Measurements from ENCODE around the gene TSPYL4. TPM values are rescaled to one million over a fixed set of nuclear protein-coding genes. Genes with fewer than 3 reads are reported as not detected.

The TSPYL4 gene
- total RNA-seq, 1 donor from 2014 or later: 25.8 TPM

DNA sequence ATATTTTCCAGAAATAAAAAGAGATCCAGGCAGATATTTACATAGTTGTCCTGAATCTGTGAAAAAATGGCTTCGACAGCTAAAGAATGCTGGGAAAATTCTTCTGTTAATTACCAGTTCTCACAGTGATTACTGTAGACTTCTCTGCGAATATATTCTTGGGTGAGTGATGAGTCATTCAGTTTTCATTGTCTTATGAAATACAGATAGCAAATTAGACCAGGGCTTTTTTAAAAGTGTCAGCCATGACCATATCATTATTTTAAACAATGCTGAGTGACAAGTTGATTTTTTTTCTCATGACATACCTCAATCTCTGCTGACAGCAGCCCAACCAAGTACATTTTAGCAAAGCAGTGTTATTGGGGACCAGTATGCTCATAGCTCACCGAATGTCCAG is 32.8 kb downstream of the TSPYL4 start:
- no peak overlapping the region for H3K9ac ChIP-seq (ENCODE audit: low read length)
- no peak for FAIRE-seq
- H2AFZ ChIP-seq (ENCODE audit: low read depth, low read length): no peak overlapping the region
- no peak for TF ChIP-seq EZH2 (IDR thresholded peaks at IDR 0.05; ENCODE audit: insufficient read depth, low read length)
- TF ChIP-seq, protein P1, sequence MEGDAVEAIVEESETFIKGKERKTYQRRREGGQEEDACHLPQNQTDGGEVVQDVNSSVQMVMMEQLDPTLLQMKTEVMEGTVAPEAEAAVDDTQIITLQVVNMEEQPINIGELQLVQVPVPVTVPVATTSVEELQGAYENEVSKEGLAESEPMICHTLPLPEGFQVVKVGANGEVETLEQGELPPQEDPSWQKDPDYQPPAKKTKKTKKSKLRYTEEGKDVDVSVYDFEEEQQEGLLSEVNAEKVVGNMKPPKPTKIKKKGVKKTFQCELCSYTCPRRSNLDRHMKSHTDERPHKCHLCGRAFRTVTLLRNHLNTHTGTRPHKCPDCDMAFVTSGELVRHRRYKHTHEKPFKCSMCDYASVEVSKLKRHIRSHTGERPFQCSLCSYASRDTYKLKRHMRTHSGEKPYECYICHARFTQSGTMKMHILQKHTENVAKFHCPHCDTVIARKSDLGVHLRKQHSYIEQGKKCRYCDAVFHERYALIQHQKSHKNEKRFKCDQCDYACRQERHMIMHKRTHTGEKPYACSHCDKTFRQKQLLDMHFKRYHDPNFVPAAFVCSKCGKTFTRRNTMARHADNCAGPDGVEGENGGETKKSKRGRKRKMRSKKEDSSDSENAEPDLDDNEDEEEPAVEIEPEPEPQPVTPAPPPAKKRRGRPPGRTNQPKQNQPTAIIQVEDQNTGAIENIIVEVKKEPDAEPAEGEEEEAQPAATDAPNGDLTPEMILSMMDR (IDR thresholded peaks at IDR 0.05; ENCODE audit: insufficient read depth, low read depth, low read length): no peak
- H3K79me2 ChIP-seq (ENCODE audit: insufficient read depth, low read length): no peaks in the 10 kb centered on the region
- Mint-ChIP-seq H3K9me3 (ENCODE audit: unreplicated experiment) (no peaks in the 10 kb centered on the region), H3K4me3 (ENCODE audit: unreplicated experiment) (no peak overlapping the region), H3K4me1 (ENCODE audit: low read depth, unreplicated experiment) (peaks cover 34% of the 10 kb centered on the region), H3K36me3 (ENCODE audit: low read depth, unreplicated experiment) (no peaks in the 10 kb centered on the region), H3K27ac (ENCODE audit: unreplicated experiment) (peak overlapping the region; percentile 8), H3K27me3 (ENCODE audit: low read depth, unreplicated experiment) (no peaks in the 10 kb centered on the region)
- no peak overlapping the region for H3K4me2 ChIP-seq (ENCODE audit: low read length)
- H3K27me3 ChIP-seq (ENCODE audit: insufficient read depth, low read length): no peaks in the 10 kb centered on the region
- no peaks in the 10 kb centered on the region for H3K9me3 ChIP-seq (ENCODE audit: insufficient read depth, low read depth, low read length)
- H3K4me3 ChIP-seq (ENCODE audit: insufficient read depth, low read depth, low read length): no peak overlapping the region
- DNase-seq (ENCODE audit: low read depth): peak; percentile 22
- H3K27ac ChIP-seq (ENCODE audit: low read depth, low read length): no peak overlapping the region
- no peaks in the 10 kb centered on the region for H3K36me3 ChIP-seq (ENCODE audit: insufficient read depth, low read length)
- no peaks in the 10 kb centered on the region for H4K20me1 ChIP-seq (ENCODE audit: insufficient read depth, low read length)
- H3K4me1 ChIP-seq (ENCODE audit: insufficient read depth, low read length): no peaks in the 10 kb centered on the region

DNA sequence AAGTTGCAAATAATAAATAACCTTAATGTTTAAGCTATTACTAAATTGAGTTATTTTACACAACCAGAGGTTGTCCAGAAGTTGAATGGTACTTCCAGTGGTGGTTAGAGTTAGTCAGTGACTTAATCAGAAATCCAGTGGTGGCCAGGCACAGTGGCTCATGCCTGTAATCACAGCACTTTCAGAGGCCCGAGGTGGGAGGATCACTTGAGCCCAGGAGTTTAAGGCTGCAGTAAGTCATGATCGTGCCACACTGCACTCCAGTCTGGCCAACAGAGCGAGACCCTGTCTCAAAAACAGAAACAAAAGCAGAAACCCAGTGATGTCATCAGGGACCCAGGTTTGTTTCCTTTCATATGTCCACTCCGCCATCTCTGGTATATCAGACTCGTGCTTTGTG is 35.0 kb downstream of the TSPYL4 start:
- Histone ChIP-seq H4K20me1 (ENCODE audit: insufficient read depth, low read length) (no peaks in the 10 kb centered on the region), H3K4me3 (ENCODE audit: insufficient read depth, low read depth, low read length) (no peak overlapping the region), H2AFZ (ENCODE audit: low read depth, low read length) (no peak overlapping the region), H3K27me3 (ENCODE audit: insufficient read depth, low read length) (no peaks in the 10 kb centered on the region), H3K36me3 (ENCODE audit: insufficient read depth, low read length) (no peaks in the 10 kb centered on the region), H3K4me2 (ENCODE audit: low read length) (no peak overlapping the region), H3K9me3 (ENCODE audit: insufficient read depth, low read depth, low read length) (no peaks in the 10 kb centered on the region), H3K27ac (ENCODE audit: low read depth, low read length) (no peak overlapping the region), H3K9ac (ENCODE audit: low read length) (no peak overlapping the region), H3K4me1 (ENCODE audit: insufficient read depth, low read length) (no peaks in the 10 kb centered on the region), H3K79me2 (ENCODE audit: insufficient read depth, low read length) (no peaks in the 10 kb centered on the region)
- Mint-ChIP-seq H3K27ac (ENCODE audit: unreplicated experiment) (peak overlapping the region; percentile 38), H3K36me3 (ENCODE audit: low read depth, unreplicated experiment) (no peaks in the 10 kb centered on the region), H3K4me1 (ENCODE audit: low read depth, unreplicated experiment) (peaks cover 34% of the 10 kb centered on the region), H3K9me3 (ENCODE audit: unreplicated experiment) (no peaks in the 10 kb centered on the region), H3K27me3 (ENCODE audit: low read depth, unreplicated experiment) (no peaks in the 10 kb centered on the region), H3K4me3 (ENCODE audit: unreplicated experiment) (no peak overlapping the region)
- TF ChIP-seq, protein P1 (IDR thresholded peaks at IDR 0.05; ENCODE audit: insufficient read depth, low read depth, low read length): no peak
- FAIRE-seq (no peak), DNase-seq (ENCODE audit: low read depth) (no peak)

- Histone ChIP-seq H3K9me3 (ENCODE audit: insufficient read depth, low read depth, low read length) (no peaks in the 10 kb centered on the region), H3K9ac (ENCODE audit: low read length) (no peak overlapping the region), H4K20me1 (ENCODE audit: insufficient read depth, low read length) (no peaks in the 10 kb centered on the region), H3K27ac (ENCODE audit: low read depth, low read length) (no peak overlapping the region), H3K27me3 (ENCODE audit: insufficient read depth, low read length) (no peaks in the 10 kb centered on the region), H3K36me3 (ENCODE audit: insufficient read depth, low read length) (no peaks in the 10 kb centered on the region), H3K79me2 (ENCODE audit: insufficient read depth, low read length) (no peaks in the 10 kb centered on the region), H3K4me2 (ENCODE audit: low read length) (no peak overlapping the region), H3K4me1 (ENCODE audit: insufficient read depth, low read length) (no peaks in the 10 kb centered on the region), H3K4me3 (ENCODE audit: insufficient read depth, low read depth, low read length) (no peak overlapping the region), H2AFZ (ENCODE audit: low read depth, low read length) (no peak overlapping the region)
- no peaks in the 10 kb centered on the region for H3K9me3 Mint-ChIP-seq (ENCODE audit: unreplicated experiment)
- no peak for FAIRE-seq
- H3K36me3 Mint-ChIP-seq (ENCODE audit: low read depth, unreplicated experiment): no peaks in the 10 kb centered on the region
- H3K27me3 Mint-ChIP-seq (ENCODE audit: low read depth, unreplicated experiment): no peaks in the 10 kb centered on the region
- no peak for DNase-seq (ENCODE audit: low read depth)
- TF ChIP-seq, protein P1 (IDR thresholded peaks at IDR 0.05; ENCODE audit: insufficient read depth, low read depth, low read length): peak; percentile 35
- TF ChIP-seq EZH2 (IDR thresholded peaks at IDR 0.05; ENCODE audit: insufficient read depth, low read length): no peak
- H3K27ac Mint-ChIP-seq (ENCODE audit: unreplicated experiment): no peak overlapping the region
- no peak overlapping the region for H3K4me3 Mint-ChIP-seq (ENCODE audit: unreplicated experiment)
- peaks cover 34% of the 10 kb centered on the region for H3K4me1 Mint-ChIP-seq (ENCODE audit: low read depth, unreplicated experiment)
Measured at GRCh38 chr6:116218172-116218633, 35.7 kb downstream of the TSPYL4 start.
